Aorta (tissue), 5 donors: Measurements from ENCODE around the gene IGSF5. TPM values are rescaled to one million over a fixed set of nuclear protein-coding genes. Genes with fewer than 3 reads are reported as not detected.
A peak's percentile ranks its signal among the peaks of the same experiment; 100 is the strongest.

Experiments used
- ATAC-seq: fragments of 200-7000 bp; cut with Tn5 transposase; one replicate; pipeline ENCODE4 v1.9.1; 2022; ENCODE audit warnings: moderate library complexity; ENCODE audit not compliant: low FRiP score
- DNase-seq, 2 donors: peaks; one replicate each; pipeline ENCODE4 v3.0.0-alpha.2; 2020
- H3K27ac ChIP-seq, 2 donors: one replicate each; pipeline ENCODE4 v1.5.1; 2013; ENCODE audit warnings: low read length in 2 of 2, mild to moderate bottlenecking in 2 of 2, moderate library complexity in 2 of 2, control low read depth in 1 of 2, inconsistent platforms in 1 of 2, low read depth in 1 of 2
- H3K27me3 ChIP-seq, 2 donors: one replicate each; pipeline ENCODE4 v1.6.1; 2013; ENCODE audit warnings: control low read depth in 1 of 2, low read length in 1 of 2, mild to moderate bottlenecking in 1 of 2, moderate library complexity in 1 of 2; ENCODE audit not compliant: insufficient read depth in 2 of 2, control insufficient read depth in 1 of 2
- H3K36me3 ChIP-seq, 2 donors: one replicate each; pipeline ENCODE4 v1.6.1; 2013; ENCODE audit warnings: control low read depth in 1 of 2, low read length in 1 of 2, mild to moderate bottlenecking in 1 of 2; ENCODE audit not compliant: insufficient read depth in 2 of 2, control insufficient read depth in 1 of 2
- H3K4me1 ChIP-seq, 2 donors: one replicate each; pipeline ENCODE4 v1.6.1; 2013; ENCODE audit warnings: low read length in 2 of 2, control low read depth in 1 of 2, mild to moderate bottlenecking in 1 of 2, moderate library complexity in 1 of 2; ENCODE audit not compliant: insufficient read depth in 2 of 2, control insufficient read depth in 1 of 2
- H3K4me3 ChIP-seq, 2 donors: one replicate each; pipeline ENCODE4 v1.5.1; 2013; ENCODE audit warnings: low read length in 2 of 2, control low read depth in 1 of 2, mild to moderate bottlenecking in 1 of 2
- H3K9me3 ChIP-seq: one replicate; pipeline ENCODE4 v1.6.1; 2013; ENCODE audit warnings: mild to moderate bottlenecking, low read length; ENCODE audit not compliant: control insufficient read depth
- WGBS, 2 donors: extraction: QIAGEN DNeasy Blood & Tissue Kit; methylation state at CpG; one replicate each; pipeline ENCODE4 v1.1.7; 2013; 5-methylcytosine and 5-hydroxymethylcytosine counted together
- intact Hi-C, 2 donors: fragments of 100-400 bp; cut with DNase I; formaldehyde crosslinking; loops; one replicate each; pipeline versions ENCODE4 v1.14.2 to v1.15.0; 2022
- polyA plus RNA-seq, 2 donors: library from polyadenylated mRNA; stranded (reverse); fragments of 200-250 nt; gene quantifications; one replicate each; pipeline ENCODE4 v1.2.3, GENCODE V29; 2013
- total RNA-seq, 2 donors: library from RNA; stranded (reverse); fragmentation: NEBNext Ultra II Directional; extraction: Animal tissue kit (Norgen Biotek cat#: 25700); gene quantifications; one replicate each; pipeline ENCODE4 v1.2.1, GENCODE V29; 2021
- donor health status: healthy with polysubstance abuse.
- donor health status: Bipolar disorder and iron deficiency.
- donor health status: DM: no; HTN: no; CAD: no.
- donor health status: DM: no; HTN: no; CAD: no.
- donor health status: DM: yes; HTN: yes; CAD: no.

IGSF5 gene
- total and polyA plus RNA-seq, 4 donors = 0.63 TPM; not detected in 3

GRCh38 chr21:39712976-39713375 is 32.0 kb upstream of the IGSF5 start:
- H3K9me3 ChIP-seq = no peaks in the 10 kb centered on the region
- no peaks in the 10 kb centered on the region for H3K36me3 ChIP-seq
- DNase-seq (no peak), ATAC-seq (no peak)
- H3K27me3 ChIP-seq = no peaks in the 10 kb centered on the region
- no peak overlapping the region for H3K4me3 ChIP-seq
- WGBS, 2 donors = 66 to 74% methylated on average over 3 of the region's 3 CpGs
- no peak overlapping the region for H3K27ac ChIP-seq
- intact Hi-C loops = no loop called here
- no peaks in the 10 kb centered on the region for H3K4me1 ChIP-seq

- ATAC-seq = no peak
- Histone ChIP-seq H3K27me3 (no peaks in the 10 kb centered on the region), H3K9me3 (no peaks in the 10 kb centered on the region), H3K36me3 (no peaks in the 10 kb centered on the region), H3K27ac (no peak overlapping the region), H3K4me3 (no peak overlapping the region), H3K4me1 (no peaks in the 10 kb centered on the region)
- no peak for DNase-seq
- WGBS, 2 donors = 86% methylated on average over 7 of the region's 7 CpGs
- intact Hi-C loops = loop anchor here (2.0 kb wide), 1 partner anchor 195 kb away; no protein-coding TSS in a partner anchor
Observed at GRCh38 chr21:39713905-39714304, 31.1 kb upstream of the IGSF5 start.

GRCh38 chr21:39714331-39714730 is 30.7 kb upstream of the IGSF5 start:
- DNase-seq (no peak), ATAC-seq (no peak)
- Histone ChIP-seq H3K9me3 (no peaks in the 10 kb centered on the region), H3K4me1 (no peaks in the 10 kb centered on the region), H3K4me3 (no peak overlapping the region), H3K27ac (no peak overlapping the region), H3K27me3 (no peaks in the 10 kb centered on the region), H3K36me3 (no peaks in the 10 kb centered on the region)
- 92 to 94% methylated on average over 1 of the region's 1 CpG for WGBS, 2 donors
- intact Hi-C loops = loop anchor here (2.0 kb wide), 1 partner anchor 196 kb away; no protein-coding TSS in a partner anchor

- Histone ChIP-seq H3K9me3 (no peaks in the 10 kb centered on the region), H3K4me1 (no peaks in the 10 kb centered on the region), H3K36me3 (no peaks in the 10 kb centered on the region), H3K27me3 (no peaks in the 10 kb centered on the region), H3K4me3 (no peak overlapping the region), H3K27ac (no peak overlapping the region)
- peak in 1 of 2 donors; percentile 54 for DNase-seq
- intact Hi-C loops = loop anchor here (2.0 kb wide), 1 partner anchor 197 kb away; no protein-coding TSS in a partner anchor
- 28 to 30% methylated on average over 10 of the region's 10 CpGs for WGBS, 2 donors
- ATAC-seq = no peak
Observed at GRCh38 chr21:39715804-39716397, 29.1 kb upstream of the IGSF5 start.

DNA sequence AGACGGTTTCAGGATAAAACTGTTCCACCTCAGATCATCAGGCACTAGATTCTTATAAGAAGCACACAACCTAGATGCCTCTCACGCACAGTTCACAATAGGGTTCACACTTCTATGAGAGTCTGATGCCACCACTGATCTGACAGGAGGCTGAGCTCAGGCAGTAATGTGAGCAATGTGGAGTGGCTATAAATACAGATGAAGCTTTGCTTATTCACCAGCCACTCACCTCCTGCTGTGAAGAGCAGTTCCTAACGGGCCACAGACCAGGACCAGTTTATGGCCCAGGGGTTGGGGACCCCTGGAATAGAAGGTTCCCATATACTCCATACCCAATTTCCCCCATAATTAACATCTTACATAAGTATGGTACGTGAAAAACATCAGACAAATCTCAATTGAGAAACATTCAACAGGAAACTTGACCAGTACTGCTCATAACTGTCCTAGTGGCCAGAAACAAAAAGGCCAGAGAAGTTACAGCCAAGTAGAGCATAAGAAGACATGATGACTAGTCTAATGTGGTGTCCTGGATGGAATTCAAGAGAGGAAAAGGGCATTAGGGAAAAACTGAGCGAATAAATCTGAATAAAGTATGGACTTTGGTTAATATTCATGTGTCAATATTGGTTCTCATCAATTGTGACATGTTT is 24.7 kb upstream of the IGSF5 start:
- intact Hi-C loops = no loop called here
- H3K9me3 ChIP-seq = no peaks in the 10 kb centered on the region
- H3K4me1 ChIP-seq = no peaks in the 10 kb centered on the region
- WGBS, 2 donors = 90% methylated on average over 5 of the region's 5 CpGs
- no peak overlapping the region for H3K4me3 ChIP-seq
- no peaks in the 10 kb centered on the region for H3K27me3 ChIP-seq
- ATAC-seq (no peak), DNase-seq (no peak)
- no peak overlapping the region for H3K27ac ChIP-seq
- H3K36me3 ChIP-seq = no peaks in the 10 kb centered on the region

- WGBS, 2 donors = 93 to 97% methylated on average over 1 of the region's 1 CpG
- Histone ChIP-seq H3K27me3 (no peaks in the 10 kb centered on the region), H3K9me3 (no peaks in the 10 kb centered on the region), H3K4me1 (no peaks in the 10 kb centered on the region), H3K36me3 (no peaks in the 10 kb centered on the region), H3K27ac (no peak overlapping the region), H3K4me3 (no peak overlapping the region)
- ATAC-seq = no peak
- intact Hi-C loops = no loop called here
- no peak for DNase-seq
Observed at GRCh38 chr21:39721885-39722284, 23.1 kb upstream of the IGSF5 start.

GRCh38 chr21:39724944-39725343 is 20.0 kb upstream of the IGSF5 start:
- DNase-seq = no peak
- Histone ChIP-seq H3K27ac (no peak overlapping the region), H3K9me3 (no peaks in the 10 kb centered on the region), H3K4me1 (no peaks in the 10 kb centered on the region), H3K36me3 (no peaks in the 10 kb centered on the region), H3K4me3 (no peak overlapping the region), H3K27me3 (no peaks in the 10 kb centered on the region)
- intact Hi-C loops = no loop called here
- WGBS, 2 donors = 70 to 74% methylated on average over 5 of the region's 5 CpGs
- no peak for ATAC-seq

DNA sequence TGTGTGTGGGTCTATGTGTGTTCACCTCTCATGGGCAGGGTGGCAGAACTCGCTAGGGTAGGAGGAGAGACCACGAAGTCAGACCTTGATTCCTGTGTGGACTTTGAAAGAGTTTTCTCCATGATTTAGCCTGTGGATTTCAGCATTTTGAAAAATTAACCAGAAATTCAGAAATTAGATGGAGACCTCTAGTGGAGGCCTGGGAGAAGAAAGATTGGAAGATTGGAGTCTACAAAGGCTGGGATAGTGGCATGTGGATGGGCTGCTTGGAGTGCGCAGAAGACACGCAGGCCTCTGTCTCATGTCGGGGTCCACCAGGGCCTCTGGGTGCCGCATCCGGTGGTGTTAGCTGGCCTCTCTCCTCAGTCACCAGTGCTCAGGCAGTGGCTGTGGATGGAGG is 18.9 kb upstream of the IGSF5 start:
- no peak for ATAC-seq
- Histone ChIP-seq H3K4me1 (no peaks in the 10 kb centered on the region), H3K36me3 (no peaks in the 10 kb centered on the region), H3K27ac (no peak overlapping the region), H3K4me3 (no peak overlapping the region), H3K9me3 (no peaks in the 10 kb centered on the region), H3K27me3 (no peaks in the 10 kb centered on the region)
- no peak for DNase-seq
- intact Hi-C loops = no loop called here
- WGBS, 2 donors = 92 to 94% methylated on average over 7 of the region's 7 CpGs
